Naive B cell (primary cell): ENCODE data around the gene BCAS1. TPM values are rescaled to one million over a fixed set of nuclear protein-coding genes. Genes with fewer than 3 reads are reported as not detected.
A peak's percentile ranks its signal among the peaks of the same experiment; 100 is the strongest.

Source experiments
- ATAC-seq, 2 donors: fragments of 150-1000 bp; cut with Tn5 transposase; 2 replicates each; pipeline ENCODE4 v1.10.0; 2021; ENCODE audit warnings: low read depth in 2 of 2, mild to moderate bottlenecking in 2 of 2, moderate library complexity in 2 of 2
- DNase-seq: peaks from one replicate; pipeline ENCODE4 v3.0.0; 2022
- H3K27ac Mint-ChIP-seq, 6 donors: one replicate each; pipeline ENCODE4 v1.8.0; 2020 to 2022; ENCODE audit warnings: mild to moderate bottlenecking in 6 of 6, mixed read lengths in 6 of 6, moderate library complexity in 5 of 6, inconsistent platforms in 2 of 6
- H3K27me3 Mint-ChIP-seq, 3 donors: one replicate each; pipeline ENCODE4 v1.8.0; 2021 to 2022; ENCODE audit warnings: mixed read lengths in 3 of 3, mild to moderate bottlenecking in 1 of 3
- H3K36me3 Mint-ChIP-seq, 2 donors: one replicate each; pipeline ENCODE4 v1.8.0; 2020 to 2022; ENCODE audit warnings: mixed read lengths in 2 of 2, inconsistent platforms in 1 of 2, mild to moderate bottlenecking in 1 of 2
- H3K4me1 Mint-ChIP-seq, 3 donors: one replicate each; pipeline ENCODE4 v1.8.0; 2020 to 2022; ENCODE audit warnings: mixed read lengths in 3 of 3, inconsistent platforms in 1 of 3, mild to moderate bottlenecking in 1 of 3, moderate library complexity in 1 of 3
- H3K4me3 Mint-ChIP-seq, 8 donors: one replicate each; pipeline ENCODE4 v1.8.0; 2020 to 2022; ENCODE audit warnings: mild to moderate bottlenecking in 8 of 8, mixed read lengths in 8 of 8, moderate library complexity in 8 of 8, inconsistent platforms in 2 of 8
- H3K9me3 Mint-ChIP-seq, 7 donors: one replicate each; pipeline ENCODE4 v1.8.0; 2020 to 2022; ENCODE audit warnings: mixed read lengths in 7 of 7, mild to moderate bottlenecking in 5 of 7, inconsistent platforms in 2 of 7, moderate library complexity in 1 of 7
- polyA plus RNA-seq, 6 donors: library from polyadenylated mRNA; unstranded; fragments of 300-500 nt; fragmentation: Illumina TruSeq; gene quantifications; one replicate each; pipeline ENCODE4 v1.2.3, GENCODE V29; 2021; ENCODE audit warnings: low read depth in 6 of 6

The BCAS1 gene
- polyA plus RNA-seq, 6 donors from 2014 or later: 0.19 to 0.23 TPM; not detected in 4

DNA sequence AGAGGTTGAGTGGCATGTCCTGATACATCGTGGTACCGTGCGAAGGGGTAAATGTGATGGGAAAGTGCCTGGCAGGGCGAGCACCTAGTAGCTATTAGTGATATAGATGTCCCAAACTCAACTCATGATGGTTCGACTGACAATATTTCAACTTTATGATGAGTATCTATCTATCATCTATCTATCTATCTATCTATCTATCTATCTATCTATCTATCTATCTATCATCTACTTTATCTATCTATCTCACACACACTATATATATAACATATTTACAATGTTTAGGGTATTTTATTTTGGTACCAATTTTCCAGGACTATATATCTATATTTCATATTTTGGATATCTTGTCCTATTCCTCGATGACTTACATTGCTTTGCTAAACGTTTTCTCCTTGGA lies 5.5 kb downstream of the BCAS1 start:
- H3K4me1 Mint-ChIP-seq: peaks cover 9 to 11% (median 10%) of the 10 kb centered on the region in 3 donors
- DNase-seq (no peak), ATAC-seq (no peak)
- H3K4me3 Mint-ChIP-seq: peak overlapping the region in 3 of 8 donors; percentile 7 to 66 (median 51)
- peak overlapping the region in 3 of 6 donors; percentile 48 to 82 (median 71) for H3K27ac Mint-ChIP-seq
- H3K9me3 Mint-ChIP-seq: no peaks in the 10 kb centered on the region
- H3K27me3 Mint-ChIP-seq: no peaks in the 10 kb centered on the region
- no peaks in the 10 kb centered on the region for H3K36me3 Mint-ChIP-seq

DNA sequence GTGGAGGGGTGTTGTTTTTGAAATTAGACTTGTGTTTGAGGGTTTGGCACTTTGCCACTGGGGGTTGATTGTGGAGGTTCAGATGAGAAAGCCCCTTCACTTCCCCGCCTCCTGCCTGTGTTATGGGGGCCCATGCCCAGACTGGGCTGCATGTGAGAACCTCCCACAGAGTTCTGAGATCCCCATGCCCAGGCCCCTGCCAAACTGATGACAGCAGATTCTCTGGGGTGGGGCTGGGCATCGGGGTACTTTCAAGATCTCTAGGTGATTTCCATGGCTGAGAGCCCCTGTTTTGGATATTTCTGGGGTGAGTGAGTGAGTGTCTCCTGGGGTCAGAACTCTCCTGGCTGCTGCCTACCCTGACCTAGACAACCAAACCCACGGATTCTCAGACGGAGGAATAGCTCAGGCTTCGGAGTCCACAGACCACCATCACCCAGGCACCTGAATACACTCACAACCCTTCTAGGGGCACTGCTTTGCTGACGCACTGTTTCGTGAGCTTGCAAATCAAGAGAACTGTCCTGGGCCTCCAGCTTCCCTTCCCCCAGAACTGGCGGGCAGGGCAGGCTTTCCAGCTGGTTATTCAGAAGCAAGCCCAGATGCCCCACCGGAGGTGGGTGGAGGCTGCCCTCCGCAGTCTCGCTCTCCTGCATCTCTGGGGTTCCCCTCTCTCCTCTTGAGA lies 6.3 kb downstream of the BCAS1 start:
- no peaks in the 10 kb centered on the region for H3K9me3 Mint-ChIP-seq
- H3K27me3 Mint-ChIP-seq: no peaks in the 10 kb centered on the region
- peak overlapping the region in 5 of 6 donors; percentile 39 to 82 (median 49) for H3K27ac Mint-ChIP-seq
- H3K36me3 Mint-ChIP-seq: no peaks in the 10 kb centered on the region
- H3K4me1 Mint-ChIP-seq: peaks cover 9 to 11% (median 10%) of the 10 kb centered on the region in 3 donors
- peak overlapping the region in 4 of 8 donors; percentile 7 to 66 (median 58) for H3K4me3 Mint-ChIP-seq
- DNase-seq (no peak), ATAC-seq (peak; percentile 77 to 79)

DNA sequence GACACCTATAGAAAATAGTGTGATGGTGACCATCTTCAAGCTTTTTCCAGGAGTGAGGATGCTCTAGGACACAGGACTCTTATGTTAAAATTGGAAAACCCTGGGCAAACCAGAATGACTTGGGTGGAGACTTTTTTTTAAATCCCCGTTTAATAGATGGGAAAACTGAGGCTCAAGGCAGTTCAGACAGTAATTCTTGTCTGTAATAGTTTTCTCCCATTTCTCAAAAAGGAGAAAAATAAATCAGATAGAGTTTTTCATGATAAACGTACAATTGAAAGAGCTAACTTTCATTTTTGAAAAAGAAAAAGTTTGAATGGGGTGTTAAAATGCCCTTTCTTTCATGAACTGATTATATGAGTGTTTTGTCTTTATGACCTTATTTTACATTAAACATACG lies 6.8 kb downstream of the BCAS1 start:
- peak overlapping the region in 3 of 6 donors; percentile 39 to 82 (median 49) for H3K27ac Mint-ChIP-seq

DNA sequence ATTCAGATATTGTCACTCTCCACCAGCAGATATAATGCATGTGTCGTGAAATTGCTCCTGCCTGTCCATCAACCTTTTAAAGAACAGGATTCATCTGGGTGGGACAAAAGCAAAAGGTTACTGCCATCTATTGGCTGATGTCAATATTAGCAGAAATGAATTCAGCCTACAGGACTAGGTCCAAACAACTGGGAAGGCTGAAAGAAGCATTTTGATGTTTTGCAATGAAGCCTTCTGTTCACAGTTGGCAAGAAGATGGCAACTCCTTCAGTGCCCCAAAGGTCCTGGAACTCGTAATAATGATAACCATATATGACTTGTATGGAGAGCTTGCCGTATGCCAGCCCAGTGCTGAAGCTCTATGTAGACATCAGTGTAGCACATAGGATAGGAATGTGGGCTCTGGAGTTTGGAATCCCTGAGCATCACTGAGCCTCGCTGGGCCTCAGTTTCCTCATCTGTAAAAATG lies 7.5 kb downstream of the BCAS1 start:
- Mint-ChIP-seq H3K4me3 (no peak overlapping the region), H3K27ac (no peak overlapping the region)
- DNase-seq: peak; percentile 4

More for the DNA sequence above, 6.8 kb downstream of the BCAS1 start:
- ATAC-seq (no peak), DNase-seq (no peak)
- H3K27me3 Mint-ChIP-seq: no peaks in the 10 kb centered on the region
- peaks cover 10 to 12% (median 11%) of the 10 kb centered on the region in 3 donors for H3K4me1 Mint-ChIP-seq
- H3K9me3 Mint-ChIP-seq: no peaks in the 10 kb centered on the region
- peak overlapping the region in 2 of 8 donors; percentile 64 to 66 for H3K4me3 Mint-ChIP-seq
- H3K36me3 Mint-ChIP-seq: no peaks in the 10 kb centered on the region

DNA sequence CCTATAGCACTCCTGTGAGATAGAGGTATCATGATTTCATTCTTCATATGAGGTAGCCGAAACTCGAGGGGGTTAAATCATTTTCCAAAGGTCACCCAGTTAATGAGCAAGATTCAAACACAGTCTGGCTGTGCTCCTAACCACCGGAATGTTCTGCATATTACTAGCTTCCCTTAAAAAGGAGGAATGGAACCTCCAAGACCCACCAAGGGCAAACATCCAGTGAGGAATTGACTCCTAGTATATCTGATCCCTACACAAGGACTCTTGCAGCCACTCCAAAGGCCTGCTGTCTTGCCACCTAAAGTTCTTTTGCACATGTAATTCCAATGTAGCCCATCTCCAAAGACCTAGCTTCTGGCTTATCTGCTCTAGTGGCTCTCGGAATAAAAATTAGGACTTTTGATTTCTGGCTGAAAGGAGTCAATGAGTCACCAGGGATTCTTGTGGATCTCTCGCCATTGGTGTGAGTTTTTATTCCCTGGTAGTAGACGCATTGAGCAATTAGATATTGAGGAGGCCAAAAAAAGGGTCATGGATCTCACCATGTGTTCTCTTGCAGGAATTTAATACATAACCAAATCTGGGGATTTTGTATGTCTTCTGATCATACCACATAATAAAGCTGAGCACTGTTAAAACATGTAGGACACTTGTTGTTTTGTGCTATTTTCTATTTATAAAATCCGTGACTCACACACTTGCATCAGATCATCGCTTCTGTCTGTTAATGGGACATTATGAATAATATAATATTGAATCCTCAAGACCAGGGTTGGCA lies 9.1 kb downstream of the BCAS1 start:
- H3K9me3 Mint-ChIP-seq: no peaks in the 10 kb centered on the region
- DNase-seq: no peak
- peaks cover 10 to 16% (median 11%) of the 10 kb centered on the region in 3 donors for H3K4me1 Mint-ChIP-seq
- H3K36me3 Mint-ChIP-seq: no peaks in the 10 kb centered on the region
- no peak for ATAC-seq
- H3K27me3 Mint-ChIP-seq: no peaks in the 10 kb centered on the region
- H3K4me3 Mint-ChIP-seq: no peak overlapping the region
- no peak overlapping the region for H3K27ac Mint-ChIP-seq

More for the DNA sequence above, 7.5 kb downstream of the BCAS1 start:
- Mint-ChIP-seq H3K36me3 (no peaks in the 10 kb centered on the region), H3K27me3 (no peaks in the 10 kb centered on the region), H3K4me1 (peaks cover 10 to 16% (median 11%) of the 10 kb centered on the region in 3 donors), H3K9me3 (no peaks in the 10 kb centered on the region)
- no peak for ATAC-seq

DNA sequence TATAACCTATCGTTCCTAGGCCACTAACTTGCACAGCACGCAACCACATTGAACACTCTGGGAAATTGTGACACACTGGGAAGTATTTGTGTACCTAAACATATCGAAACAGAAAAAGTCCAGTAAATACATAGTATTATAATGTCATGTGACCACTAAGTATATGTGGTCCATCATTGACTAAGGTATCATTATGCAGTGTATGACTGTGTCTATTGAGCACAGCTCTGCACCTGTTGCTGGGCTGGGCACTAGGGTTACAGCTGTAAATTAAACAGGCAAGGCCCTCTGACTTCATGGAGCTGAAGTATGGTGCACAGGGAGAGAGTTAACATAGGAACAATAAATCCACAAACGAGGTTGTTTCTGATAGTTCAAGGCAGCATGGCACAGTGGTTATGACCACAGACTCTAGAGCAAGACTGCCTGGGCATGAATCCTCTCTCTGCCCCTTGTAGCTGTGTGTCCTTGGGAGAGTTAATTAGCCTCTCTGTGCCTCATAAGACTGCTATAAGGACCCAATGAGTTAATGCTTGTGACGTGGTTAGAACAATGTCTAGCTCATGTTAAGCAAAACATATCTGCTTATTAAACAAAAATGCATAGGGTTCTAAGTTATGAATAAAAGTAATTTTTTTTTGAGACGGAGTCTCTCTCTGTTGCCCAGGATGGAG lies 10.6 kb downstream of the BCAS1 start:
- H3K9me3 Mint-ChIP-seq: peaks cover 0 to 2% (median 0%) of the 10 kb centered on the region in 7 donors
- H3K4me3 Mint-ChIP-seq: no peak overlapping the region
- no peaks in the 10 kb centered on the region for H3K27me3 Mint-ChIP-seq
- H3K36me3 Mint-ChIP-seq: no peaks in the 10 kb centered on the region
- no peak overlapping the region for H3K27ac Mint-ChIP-seq
- DNase-seq (no peak), ATAC-seq (no peak)
- peaks cover 10 to 16% (median 11%) of the 10 kb centered on the region in 3 donors for H3K4me1 Mint-ChIP-seq

DNA sequence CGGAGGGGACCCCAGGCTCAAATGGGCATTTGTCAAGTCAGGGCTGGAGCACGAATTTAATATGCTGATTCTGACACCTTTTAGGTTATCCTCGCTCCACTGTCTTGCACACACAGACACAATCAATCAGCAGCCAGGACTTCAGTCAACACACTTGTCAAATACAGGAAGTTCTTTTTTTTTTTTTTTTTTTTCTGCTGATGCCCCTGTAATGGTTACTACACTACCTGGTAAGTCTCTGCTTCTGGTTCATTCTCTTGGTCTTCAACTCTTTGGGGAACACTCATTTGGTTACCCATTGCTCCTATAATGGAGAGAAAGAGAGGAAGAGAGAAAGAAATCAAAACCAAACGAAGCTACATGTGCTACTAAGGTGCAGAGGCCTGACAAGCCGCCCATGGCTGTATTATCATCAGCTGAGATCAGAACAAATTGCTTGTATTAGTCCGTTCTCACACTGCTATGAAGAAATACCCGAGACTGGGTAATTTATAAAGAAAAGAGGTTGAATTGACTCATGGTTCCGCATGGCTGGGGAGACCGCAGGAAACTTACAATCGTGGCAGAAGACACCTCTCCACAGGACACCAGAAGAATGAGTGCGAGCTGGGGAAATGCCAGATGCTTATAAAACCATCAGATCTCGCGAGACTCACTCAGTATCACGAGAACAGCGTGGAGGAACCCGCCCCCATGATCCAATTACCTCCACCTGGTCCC lies 11.8 kb downstream of the BCAS1 start:
- Mint-ChIP-seq H3K36me3 (no peaks in the 10 kb centered on the region), H3K27ac (peak overlapping the region in 3 of 6 donors; percentile 8 to 80 (median 16)), H3K4me3 (no peak overlapping the region), H3K9me3 (peaks cover 0 to 3% (median 0%) of the 10 kb centered on the region in 7 donors), H3K27me3 (peaks cover 0 to 5% (median 0%) of the 10 kb centered on the region in 3 donors), H3K4me1 (peaks cover 0 to 7% (median under 1%) of the 10 kb centered on the region in 3 donors)
- peak; percentile 28 to 37 for ATAC-seq
- no peak for DNase-seq

DNA sequence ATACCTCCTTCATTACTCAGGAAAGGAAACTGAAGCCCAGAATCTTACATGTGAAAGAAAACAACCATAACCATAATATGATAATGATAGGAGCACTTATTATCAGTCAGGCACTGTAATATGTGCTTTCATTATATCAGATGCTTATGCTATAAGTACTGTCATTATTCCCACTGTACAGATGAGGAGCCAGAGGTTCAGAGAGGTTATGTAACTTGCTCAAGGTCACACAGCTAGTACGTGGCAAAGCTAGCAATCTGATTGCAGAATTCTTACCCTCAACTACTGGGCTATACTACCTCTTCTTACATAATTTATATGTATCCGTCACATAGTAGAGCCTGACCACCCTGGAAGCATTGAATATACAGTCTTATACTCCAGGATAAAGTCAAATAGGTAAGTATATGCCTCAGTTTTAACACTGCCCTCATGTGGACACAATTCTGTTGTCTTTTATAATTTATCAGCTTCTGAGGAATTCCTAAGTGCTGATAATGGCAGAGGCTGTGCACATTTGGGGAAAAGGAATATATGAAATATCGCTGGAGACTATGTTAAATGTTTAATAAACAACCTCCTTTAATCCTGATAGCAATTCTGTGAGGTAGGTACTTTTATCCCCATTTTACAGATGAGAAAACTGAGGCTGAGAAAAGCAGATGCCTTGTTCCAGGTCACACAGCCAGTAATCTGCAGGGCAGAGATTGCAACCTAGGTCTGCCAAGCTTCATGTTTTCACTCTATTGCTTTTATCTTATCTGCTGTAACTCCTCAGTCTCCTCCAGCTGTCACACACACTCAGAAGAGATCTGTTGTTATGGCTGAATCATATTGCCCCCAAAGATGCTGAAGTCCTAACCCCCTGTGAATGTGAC lies 13.4 kb downstream of the BCAS1 start:
- Mint-ChIP-seq H3K4me3 (no peak overlapping the region), H3K36me3 (no peaks in the 10 kb centered on the region), H3K27ac (no peak overlapping the region), H3K27me3 (peaks cover 0 to 7% (median under 1%) of the 10 kb centered on the region in 3 donors), H3K4me1 (peaks cover 0 to 7% (median 0%) of the 10 kb centered on the region in 3 donors), H3K9me3 (peaks cover 0 to 3% (median 0%) of the 10 kb centered on the region in 7 donors)
- ATAC-seq (no peak), DNase-seq (no peak)

DNA sequence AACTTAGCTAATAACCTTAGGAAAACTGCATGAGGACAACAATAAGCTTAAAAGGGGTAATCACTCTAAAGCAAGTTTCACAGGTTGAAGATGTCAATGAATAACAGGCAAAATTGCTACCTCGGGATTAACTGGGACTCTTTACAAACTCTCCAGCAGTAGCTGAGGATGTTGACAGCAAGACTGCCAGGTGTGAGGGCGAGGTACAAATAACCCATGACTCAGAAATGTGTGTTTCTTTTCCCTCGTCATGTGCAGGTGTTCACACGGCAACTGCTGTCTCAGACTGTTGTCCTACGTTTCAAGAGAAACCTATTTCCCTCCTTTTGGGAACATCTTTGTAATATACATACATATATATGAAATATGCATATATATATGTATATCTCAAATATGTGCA lies 15.9 kb downstream of the BCAS1 start:
- H3K4me3 Mint-ChIP-seq: no peak overlapping the region

DNA sequence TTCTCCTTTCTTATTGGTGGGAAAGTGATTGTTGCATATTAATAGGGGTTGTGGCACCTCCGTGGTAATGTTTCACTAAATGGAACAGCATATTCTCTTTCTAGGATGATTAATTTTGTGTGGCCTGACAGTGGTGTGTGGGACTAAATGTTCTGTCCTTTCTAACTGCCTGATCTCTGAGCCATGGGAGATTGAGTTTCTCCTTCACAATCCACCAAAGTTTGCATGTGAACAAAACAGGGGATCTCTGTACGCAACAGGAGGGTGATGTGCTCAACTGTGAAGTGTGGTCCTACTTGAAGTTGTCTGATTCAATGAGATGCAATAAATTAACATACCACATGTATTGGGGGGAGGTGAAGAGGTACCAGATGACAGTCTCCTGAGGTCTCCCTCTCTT lies 19.3 kb downstream of the BCAS1 start:
- no peak for DNase-seq
- H3K4me1 Mint-ChIP-seq: peaks cover 6 to 10% (median 9%) of the 10 kb centered on the region in 3 donors
- no peak for ATAC-seq
- peaks cover 0 to 23% (median 22%) of the 10 kb centered on the region in 3 donors for H3K27me3 Mint-ChIP-seq
- no peak overlapping the region for H3K27ac Mint-ChIP-seq
- H3K9me3 Mint-ChIP-seq: peaks cover 4 to 25% (median 10%) of the 10 kb centered on the region in 7 donors
- no peak overlapping the region for H3K4me3 Mint-ChIP-seq
- peaks cover 8 to 10% of the 10 kb centered on the region in 2 donors for H3K36me3 Mint-ChIP-seq

More for the DNA sequence above, 15.9 kb downstream of the BCAS1 start:
- Mint-ChIP-seq H3K9me3 (peaks cover 0 to 3% (median 0%) of the 10 kb centered on the region in 7 donors), H3K27me3 (peaks cover 0 to 23% (median 22%) of the 10 kb centered on the region in 3 donors), H3K27ac (no peak overlapping the region), H3K4me1 (peaks cover 0 to 7% (median 0%) of the 10 kb centered on the region in 3 donors), H3K36me3 (no peaks in the 10 kb centered on the region)
- ATAC-seq (no peak), DNase-seq (no peak)

DNA sequence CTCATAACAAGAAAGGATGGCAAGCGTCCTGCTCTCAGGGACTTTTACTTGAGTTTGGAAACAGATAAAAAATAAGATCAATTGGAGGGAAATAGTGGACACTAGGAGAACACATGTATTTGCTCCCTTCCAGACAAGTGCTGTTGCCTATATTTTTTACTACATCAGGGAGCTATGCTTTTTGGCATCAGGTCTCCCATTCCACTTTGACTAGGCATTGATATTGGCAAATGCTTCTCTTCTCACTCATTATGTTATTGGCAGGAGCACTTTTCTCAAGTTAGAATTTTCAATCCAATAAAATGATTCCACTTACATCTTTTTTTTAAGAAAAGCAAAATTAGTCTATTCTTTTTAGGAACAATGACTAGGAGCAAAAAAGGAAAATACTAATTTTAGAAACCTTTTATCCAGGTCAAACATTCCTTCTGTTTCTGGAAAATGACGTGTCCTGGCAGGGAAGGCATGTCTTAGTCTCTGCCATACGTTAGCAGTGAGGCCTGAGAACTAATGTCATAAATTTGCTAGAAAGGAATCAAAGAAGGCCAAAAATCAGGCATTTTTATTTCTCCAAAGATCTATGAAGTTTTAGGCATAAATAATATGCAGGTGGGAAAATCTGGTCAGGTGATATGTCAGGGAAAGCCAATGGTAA lies 21.4 kb downstream of the BCAS1 start:
- Mint-ChIP-seq H3K4me3 (no peak overlapping the region), H3K27ac (no peak overlapping the region), H3K4me1 (peaks cover 6 to 10% (median 9%) of the 10 kb centered on the region in 3 donors), H3K27me3 (peaks cover 0 to 23% (median 21%) of the 10 kb centered on the region in 3 donors), H3K36me3 (peaks cover 8 to 10% of the 10 kb centered on the region in 2 donors), H3K9me3 (peaks cover 3 to 35% (median 12%) of the 10 kb centered on the region in 7 donors)
- no peak for DNase-seq
- no peak for ATAC-seq
